WTC11 (cell line): ENCODE measurements around the gene PIK3C2G. TPM values are rescaled to one million over a fixed set of nuclear protein-coding genes. Genes with fewer than 3 reads are reported as not detected.

Source experiments
- ATAC-seq: fragments of 200-7000 bp; cut with Tn5 transposase; 2 replicates; pipeline ENCODE4 v1.10.0; 2021; ENCODE audit warnings: mild to moderate bottlenecking, moderate library complexity
- CTCF ChIA-PET: fragments of 300-600 bp; sonication (Branson Sonifier 250); formaldehyde crosslinking; loops from one replicate; lab custom pipeline; 2021; ENCODE audit warnings: antibody characterized with exemption; lab: Charles Lee
- POLR2A ChIA-PET: fragments of 350-600 bp; sonication (Branson Sonifier 250); formaldehyde crosslinking; loops from one replicate; lab custom pipeline; 2021; ENCODE audit warnings: antibody characterized with exemption; lab: Charles Lee
- DNase-seq: peaks from one replicate; pipeline ENCODE4 v3.0.0; 2021; ENCODE audit warnings: low spot score
- H3K27ac Mint-ChIP-seq: 2 replicates; pipeline ENCODE4 v1.8.0; 2021; ENCODE audit warnings: mixed read lengths
- H3K27me3 Mint-ChIP-seq: 2 replicates; pipeline ENCODE4 v1.8.0; 2021; ENCODE audit warnings: low read depth, mild to moderate bottlenecking, moderate library complexity, mixed read lengths
- H3K36me3 Mint-ChIP-seq: 2 replicates; pipeline ENCODE4 v1.8.0; 2021; ENCODE audit warnings: mixed read lengths
- H3K4me1 Mint-ChIP-seq: 2 replicates; pipeline ENCODE4 v1.8.0; 2022; ENCODE audit warnings: mixed read lengths
- H3K4me3 Mint-ChIP-seq: 2 replicates; pipeline ENCODE4 v1.8.0; 2021; ENCODE audit warnings: mild to moderate bottlenecking, moderate library complexity, mixed read lengths
- H3K9me3 Mint-ChIP-seq: 2 replicates; pipeline ENCODE4 v1.8.0; 2021; ENCODE audit warnings: mixed read lengths
- CREB1 ChIP-seq: sonication (generic); formaldehyde crosslinking; IDR thresholded peaks from 2 replicates; pipeline ENCODE4 v1.8.0; 2023; ENCODE audit warnings: mild to moderate bottlenecking, missing genetic modification reagents
- EMX1 ChIP-seq: fragments of 250-450 bp; sonication (Bioruptor Pico); IDR thresholded peaks from 2 replicates; pipeline ENCODE4 v1.8.0; 2021; ENCODE audit warnings: mild to moderate bottlenecking
- ESRRA ChIP-seq: sonication (generic); formaldehyde crosslinking; IDR thresholded peaks from 2 replicates; pipeline ENCODE4 v1.8.1; 2022; ENCODE audit warnings: mild to moderate bottlenecking, missing genetic modification reagents, borderline replicate concordance
- FOXJ3 ChIP-seq: sonication (generic); formaldehyde crosslinking; IDR thresholded peaks from 2 replicates; pipeline ENCODE4 v1.9.0; 2021; ENCODE audit warnings: missing genetic modification reagents, mild to moderate bottlenecking, borderline replicate concordance
- GRHL2 ChIP-seq: fragments of 250-450 bp; sonication (Bioruptor Pico); IDR thresholded peaks from 2 replicates; pipeline ENCODE4 v1.8.0; 2022; ENCODE audit warnings: mild to moderate bottlenecking, moderate library complexity; ENCODE audit not compliant: insufficient replicate concordance, severe bottlenecking
- JAZF1 ChIP-seq: fragments of 250-450 bp; sonication (Bioruptor Pico); IDR thresholded peaks from 2 replicates; pipeline ENCODE4 v1.9.0; 2021; ENCODE audit warnings: moderate library complexity, mild to moderate bottlenecking, inconsistent platforms
- JUN ChIP-seq: sonication (generic); formaldehyde crosslinking; IDR thresholded peaks from 2 replicates; pipeline ENCODE4 v1.8.0; 2023; ENCODE audit warnings: mild to moderate bottlenecking, missing genetic modification reagents
- NFE2L1 ChIP-seq: sonication (generic); formaldehyde crosslinking; IDR thresholded peaks from 2 replicates; pipeline ENCODE4 v1.8.1; 2023; ENCODE audit warnings: missing genetic modification reagents
- OVOL2 ChIP-seq: fragments of 250-450 bp; sonication (Bioruptor Pico); IDR thresholded peaks from 2 replicates; pipeline ENCODE4 v1.9.0; 2021; ENCODE audit warnings: mild to moderate bottlenecking, borderline replicate concordance
- PRRX2 ChIP-seq: fragments of 250-450 bp; sonication (Bioruptor Pico); IDR thresholded peaks from 2 replicates; pipeline ENCODE4 v1.8.0; 2021; ENCODE audit warnings: mild to moderate bottlenecking
- RELA ChIP-seq: sonication (generic); formaldehyde crosslinking; IDR thresholded peaks from 2 replicates; pipeline ENCODE4 v1.8.1; 2022; ENCODE audit warnings: missing genetic modification reagents, mild to moderate bottlenecking, borderline replicate concordance
- ZBTB21 ChIP-seq: sonication (generic); formaldehyde crosslinking; IDR thresholded peaks from 2 replicates; pipeline ENCODE4 v1.8.1; 2023; ENCODE audit warnings: mild to moderate bottlenecking, missing genetic modification reagents, borderline replicate concordance
- ZNF671 ChIP-seq: fragments of 250-450 bp; sonication (Bioruptor Pico); IDR thresholded peaks from 2 replicates; pipeline ENCODE4 v1.8.0; 2021; ENCODE audit warnings: mild to moderate bottlenecking
- total RNA-seq: library from RNA; stranded (reverse); gene quantifications from 3 replicates; pipeline ENCODE4 v1.2.3, GENCODE V29; 2021
- TF ChIP-seq, protein P1 (sequence below): sonication (generic); formaldehyde crosslinking; IDR thresholded peaks from 2 replicates; pipeline ENCODE4 v1.8.1; 2023; ENCODE audit warnings: mild to moderate bottlenecking, missing genetic modification reagents
- TF ChIP-seq, protein P2 (sequence below): sonication (generic); formaldehyde crosslinking; IDR thresholded peaks from 2 replicates; pipeline ENCODE4 v1.8.0; 2022; ENCODE audit warnings: missing genetic modification reagents
- TF ChIP-seq, protein P3 (sequence below): fragments of 250-450 bp; sonication (Bioruptor Pico); IDR thresholded peaks from 2 replicates; pipeline ENCODE4 v1.9.0; 2021; ENCODE audit warnings: mild to moderate bottlenecking
- TF ChIP-seq, protein P4 (sequence below): sonication (generic); formaldehyde crosslinking; IDR thresholded peaks from 2 replicates; pipeline ENCODE4 v1.8.0; 2022; ENCODE audit warnings: mild to moderate bottlenecking, missing genetic modification reagents
- TF ChIP-seq, protein P5 (sequence below): sonication (generic); formaldehyde crosslinking; conservative IDR thresholded peaks from 2 replicates; pipeline ENCODE4 v1.8.1; 2023; ENCODE audit warnings: mild to moderate bottlenecking, low read depth, missing genetic modification reagents, moderate library complexity
- TF ChIP-seq, protein P6 (sequence below): sonication (generic); formaldehyde crosslinking; IDR thresholded peaks from 2 replicates; pipeline ENCODE4 v1.8.1; 2023; ENCODE audit warnings: mild to moderate bottlenecking, moderate library complexity, missing genetic modification reagents
- TF ChIP-seq, protein P7 (sequence below): sonication (generic); formaldehyde crosslinking; IDR thresholded peaks from 2 replicates; pipeline ENCODE4 v1.8.1; 2022; ENCODE audit warnings: mild to moderate bottlenecking, moderate library complexity, missing genetic modification reagents

The PIK3C2G gene
- total RNA-seq, 1 experiment from 2014 or later: not detected

DNA sequence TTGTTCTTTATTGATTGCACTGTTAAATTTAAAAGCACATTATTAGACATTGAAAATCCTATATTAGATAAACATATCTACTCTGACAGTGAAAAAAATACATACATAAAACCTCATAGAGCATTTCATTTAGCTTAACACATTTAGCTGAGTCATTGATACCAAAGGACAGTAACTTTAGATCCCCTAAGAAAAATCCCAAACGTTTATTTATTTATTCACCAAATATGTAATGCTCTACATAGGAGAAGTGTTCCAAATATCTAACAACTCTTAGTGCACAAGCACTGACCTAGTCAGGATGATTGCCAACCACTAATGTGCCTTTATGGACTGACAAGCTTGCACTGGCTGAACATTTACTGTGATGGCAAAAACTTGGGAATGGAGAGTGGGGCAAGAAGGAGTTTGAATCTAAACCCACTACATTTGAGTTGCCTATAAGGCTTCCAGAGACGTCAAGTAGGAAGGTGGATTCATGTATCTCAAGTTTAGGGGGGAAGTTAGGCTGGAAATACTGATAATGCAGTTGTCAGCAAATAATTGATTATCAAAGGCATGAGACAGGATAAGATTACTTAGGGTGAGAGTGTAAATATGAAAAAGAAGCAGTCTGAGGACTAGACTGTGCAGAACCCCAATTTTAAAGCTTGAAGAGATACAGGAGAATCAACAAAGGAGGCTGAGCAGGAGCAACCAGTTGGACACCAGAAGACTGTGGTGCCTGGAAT is 320.1 kb downstream of the PIK3C2G start:
- H3K4me1 Mint-ChIP-seq: no peaks in the 10 kb centered on the region
- no peaks in the 10 kb centered on the region for H3K27me3 Mint-ChIP-seq
- ChIA-PET CTCF (no interaction called here), POLR2A (no interaction called here)
- no peak for ATAC-seq
- H3K9me3 Mint-ChIP-seq: peaks cover 14% of the 10 kb centered on the region
- no peak overlapping the region for H3K27ac Mint-ChIP-seq
- DNase-seq: no peak
- TF ChIP-seq, protein P1, sequence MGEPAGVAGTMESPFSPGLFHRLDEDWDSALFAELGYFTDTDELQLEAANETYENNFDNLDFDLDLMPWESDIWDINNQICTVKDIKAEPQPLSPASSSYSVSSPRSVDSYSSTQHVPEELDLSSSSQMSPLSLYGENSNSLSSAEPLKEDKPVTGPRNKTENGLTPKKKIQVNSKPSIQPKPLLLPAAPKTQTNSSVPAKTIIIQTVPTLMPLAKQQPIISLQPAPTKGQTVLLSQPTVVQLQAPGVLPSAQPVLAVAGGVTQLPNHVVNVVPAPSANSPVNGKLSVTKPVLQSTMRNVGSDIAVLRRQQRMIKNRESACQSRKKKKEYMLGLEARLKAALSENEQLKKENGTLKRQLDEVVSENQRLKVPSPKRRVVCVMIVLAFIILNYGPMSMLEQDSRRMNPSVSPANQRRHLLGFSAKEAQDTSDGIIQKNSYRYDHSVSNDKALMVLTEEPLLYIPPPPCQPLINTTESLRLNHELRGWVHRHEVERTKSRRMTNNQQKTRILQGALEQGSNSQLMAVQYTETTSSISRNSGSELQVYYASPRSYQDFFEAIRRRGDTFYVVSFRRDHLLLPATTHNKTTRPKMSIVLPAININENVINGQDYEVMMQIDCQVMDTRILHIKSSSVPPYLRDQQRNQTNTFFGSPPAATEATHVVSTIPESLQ: no peak
- TF ChIP-seq, protein P2, sequence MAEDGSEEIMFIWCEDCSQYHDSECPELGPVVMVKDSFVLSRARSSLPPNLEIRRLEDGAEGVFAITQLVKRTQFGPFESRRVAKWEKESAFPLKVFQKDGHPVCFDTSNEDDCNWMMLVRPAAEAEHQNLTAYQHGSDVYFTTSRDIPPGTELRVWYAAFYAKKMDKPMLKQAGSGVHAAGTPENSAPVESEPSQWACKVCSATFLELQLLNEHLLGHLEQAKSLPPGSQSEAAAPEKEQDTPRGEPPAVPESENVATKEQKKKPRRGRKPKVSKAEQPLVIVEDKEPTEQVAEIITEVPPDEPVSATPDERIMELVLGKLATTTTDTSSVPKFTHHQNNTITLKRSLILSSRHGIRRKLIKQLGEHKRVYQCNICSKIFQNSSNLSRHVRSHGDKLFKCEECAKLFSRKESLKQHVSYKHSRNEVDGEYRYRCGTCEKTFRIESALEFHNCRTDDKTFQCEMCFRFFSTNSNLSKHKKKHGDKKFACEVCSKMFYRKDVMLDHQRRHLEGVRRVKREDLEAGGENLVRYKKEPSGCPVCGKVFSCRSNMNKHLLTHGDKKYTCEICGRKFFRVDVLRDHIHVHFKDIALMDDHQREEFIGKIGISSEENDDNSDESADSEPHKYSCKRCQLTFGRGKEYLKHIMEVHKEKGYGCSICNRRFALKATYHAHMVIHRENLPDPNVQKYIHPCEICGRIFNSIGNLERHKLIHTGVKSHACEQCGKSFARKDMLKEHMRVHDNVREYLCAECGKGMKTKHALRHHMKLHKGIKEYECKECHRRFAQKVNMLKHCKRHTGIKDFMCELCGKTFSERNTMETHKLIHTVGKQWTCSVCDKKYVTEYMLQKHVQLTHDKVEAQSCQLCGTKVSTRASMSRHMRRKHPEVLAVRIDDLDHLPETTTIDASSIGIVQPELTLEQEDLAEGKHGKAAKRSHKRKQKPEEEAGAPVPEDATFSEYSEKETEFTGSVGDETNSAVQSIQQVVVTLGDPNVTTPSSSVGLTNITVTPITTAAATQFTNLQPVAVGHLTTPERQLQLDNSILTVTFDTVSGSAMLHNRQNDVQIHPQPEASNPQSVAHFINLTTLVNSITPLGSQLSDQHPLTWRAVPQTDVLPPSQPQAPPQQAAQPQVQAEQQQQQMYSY (CRISPR knock-in tag): no peak
- no peak for TF ChIP-seq FOXJ3 (CRISPR knock-in tag)
- no peak for TF ChIP-seq OVOL2 (CRISPR knock-in tag)
- TF ChIP-seq, protein P3, sequence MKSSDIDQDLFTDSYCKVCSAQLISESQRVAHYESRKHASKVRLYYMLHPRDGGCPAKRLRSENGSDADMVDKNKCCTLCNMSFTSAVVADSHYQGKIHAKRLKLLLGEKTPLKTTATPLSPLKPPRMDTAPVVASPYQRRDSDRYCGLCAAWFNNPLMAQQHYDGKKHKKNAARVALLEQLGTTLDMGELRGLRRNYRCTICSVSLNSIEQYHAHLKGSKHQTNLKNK: no peak
- no peak for TF ChIP-seq ZBTB21
- TF ChIP-seq NFE2L1: no peak
- no peaks in the 10 kb centered on the region for H3K36me3 Mint-ChIP-seq
- H3K4me3 Mint-ChIP-seq: no peak overlapping the region

DNA sequence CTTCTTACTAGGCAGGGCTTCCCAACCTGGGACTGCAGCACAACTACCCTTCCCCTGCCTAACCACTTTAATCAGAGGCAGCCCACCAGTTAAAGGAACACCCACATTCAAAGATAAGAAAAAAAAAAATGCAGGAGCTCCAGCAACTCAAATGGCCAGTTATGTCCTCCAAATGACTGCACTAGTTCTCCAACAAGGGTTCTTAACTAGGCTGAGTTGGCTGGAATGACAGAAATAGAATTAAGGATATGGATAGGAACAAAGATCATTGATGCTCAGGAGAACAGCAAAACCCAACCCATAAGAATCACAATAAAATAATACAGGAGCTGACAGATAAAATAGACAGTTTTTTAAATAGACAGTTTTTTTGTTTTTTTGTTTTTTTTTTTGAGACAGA is 322.3 kb downstream of the PIK3C2G start:
- POLR2A ChIA-PET: no interaction called here
- Mint-ChIP-seq H3K4me3 (no peak overlapping the region), H3K9me3 (peaks cover 34% of the 10 kb centered on the region), H3K36me3 (no peaks in the 10 kb centered on the region; the same call in 1 of the 2 replicates), H3K27me3 (no peaks in the 10 kb centered on the region; the same call in 1 of the 2 replicates), H3K27ac (no peak overlapping the region), H3K4me1 (no peaks in the 10 kb centered on the region)
- DNase-seq (no peak), ATAC-seq (no peak)
- CTCF ChIA-PET: no interaction called here
- TF ChIP-seq, protein P4, sequence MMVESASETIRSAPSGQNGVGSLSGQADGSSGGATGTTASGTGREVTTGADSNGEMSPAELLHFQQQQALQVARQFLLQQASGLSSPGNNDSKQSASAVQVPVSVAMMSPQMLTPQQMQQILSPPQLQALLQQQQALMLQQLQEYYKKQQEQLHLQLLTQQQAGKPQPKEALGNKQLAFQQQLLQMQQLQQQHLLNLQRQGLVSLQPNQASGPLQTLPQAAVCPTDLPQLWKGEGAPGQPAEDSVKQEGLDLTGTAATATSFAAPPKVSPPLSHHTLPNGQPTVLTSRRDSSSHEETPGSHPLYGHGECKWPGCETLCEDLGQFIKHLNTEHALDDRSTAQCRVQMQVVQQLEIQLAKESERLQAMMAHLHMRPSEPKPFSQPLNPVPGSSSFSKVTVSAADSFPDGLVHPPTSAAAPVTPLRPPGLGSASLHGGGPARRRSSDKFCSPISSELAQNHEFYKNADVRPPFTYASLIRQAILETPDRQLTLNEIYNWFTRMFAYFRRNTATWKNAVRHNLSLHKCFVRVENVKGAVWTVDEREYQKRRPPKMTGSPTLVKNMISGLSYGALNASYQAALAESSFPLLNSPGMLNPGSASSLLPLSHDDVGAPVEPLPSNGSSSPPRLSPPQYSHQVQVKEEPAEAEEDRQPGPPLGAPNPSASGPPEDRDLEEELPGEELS: no peak
- no peak for TF ChIP-seq PRRX2 (CRISPR knock-in tag)
- no peak for TF ChIP-seq JUN
- TF ChIP-seq CREB1 (CRISPR knock-in tag): no peak
- TF ChIP-seq ESRRA: no peak
- TF ChIP-seq JAZF1 (CRISPR knock-in tag): no peak
- TF ChIP-seq, protein P5, sequence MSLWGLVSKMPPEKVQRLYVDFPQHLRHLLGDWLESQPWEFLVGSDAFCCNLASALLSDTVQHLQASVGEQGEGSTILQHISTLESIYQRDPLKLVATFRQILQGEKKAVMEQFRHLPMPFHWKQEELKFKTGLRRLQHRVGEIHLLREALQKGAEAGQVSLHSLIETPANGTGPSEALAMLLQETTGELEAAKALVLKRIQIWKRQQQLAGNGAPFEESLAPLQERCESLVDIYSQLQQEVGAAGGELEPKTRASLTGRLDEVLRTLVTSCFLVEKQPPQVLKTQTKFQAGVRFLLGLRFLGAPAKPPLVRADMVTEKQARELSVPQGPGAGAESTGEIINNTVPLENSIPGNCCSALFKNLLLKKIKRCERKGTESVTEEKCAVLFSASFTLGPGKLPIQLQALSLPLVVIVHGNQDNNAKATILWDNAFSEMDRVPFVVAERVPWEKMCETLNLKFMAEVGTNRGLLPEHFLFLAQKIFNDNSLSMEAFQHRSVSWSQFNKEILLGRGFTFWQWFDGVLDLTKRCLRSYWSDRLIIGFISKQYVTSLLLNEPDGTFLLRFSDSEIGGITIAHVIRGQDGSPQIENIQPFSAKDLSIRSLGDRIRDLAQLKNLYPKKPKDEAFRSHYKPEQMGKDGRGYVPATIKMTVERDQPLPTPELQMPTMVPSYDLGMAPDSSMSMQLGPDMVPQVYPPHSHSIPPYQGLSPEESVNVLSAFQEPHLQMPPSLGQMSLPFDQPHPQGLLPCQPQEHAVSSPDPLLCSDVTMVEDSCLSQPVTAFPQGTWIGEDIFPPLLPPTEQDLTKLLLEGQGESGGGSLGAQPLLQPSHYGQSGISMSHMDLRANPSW: no peak
- no peak for TF ChIP-seq RELA (CRISPR knock-in tag)
- TF ChIP-seq, protein P6, sequence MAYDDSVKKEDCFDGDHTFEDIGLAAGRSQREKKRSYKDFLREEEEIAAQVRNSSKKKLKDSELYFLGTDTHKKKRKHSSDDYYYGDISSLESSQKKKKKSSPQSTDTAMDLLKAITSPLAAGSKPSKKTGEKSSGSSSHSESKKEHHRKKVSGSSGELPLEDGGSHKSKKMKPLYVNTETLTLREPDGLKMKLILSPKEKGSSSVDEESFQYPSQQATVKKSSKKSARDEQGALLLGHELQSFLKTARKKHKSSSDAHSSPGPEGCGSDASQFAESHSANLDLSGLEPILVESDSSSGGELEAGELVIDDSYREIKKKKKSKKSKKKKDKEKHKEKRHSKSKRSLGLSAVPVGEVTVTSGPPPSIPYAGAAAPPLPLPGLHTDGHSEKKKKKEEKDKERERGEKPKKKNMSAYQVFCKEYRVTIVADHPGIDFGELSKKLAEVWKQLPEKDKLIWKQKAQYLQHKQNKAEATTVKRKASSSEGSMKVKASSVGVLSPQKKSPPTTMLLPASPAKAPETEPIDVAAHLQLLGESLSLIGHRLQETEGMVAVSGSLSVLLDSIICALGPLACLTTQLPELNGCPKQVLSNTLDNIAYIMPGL (CRISPR knock-in tag): no peak
- TF ChIP-seq EMX1 (CRISPR knock-in tag): no peak
- TF ChIP-seq, protein P7, sequence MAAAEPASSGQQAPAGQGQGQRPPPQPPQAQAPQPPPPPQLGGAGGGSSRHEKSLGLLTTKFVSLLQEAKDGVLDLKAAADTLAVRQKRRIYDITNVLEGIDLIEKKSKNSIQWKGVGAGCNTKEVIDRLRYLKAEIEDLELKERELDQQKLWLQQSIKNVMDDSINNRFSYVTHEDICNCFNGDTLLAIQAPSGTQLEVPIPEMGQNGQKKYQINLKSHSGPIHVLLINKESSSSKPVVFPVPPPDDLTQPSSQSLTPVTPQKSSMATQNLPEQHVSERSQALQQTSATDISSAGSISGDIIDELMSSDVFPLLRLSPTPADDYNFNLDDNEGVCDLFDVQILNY (CRISPR knock-in tag): no peak
- no peak for TF ChIP-seq GRHL2 (CRISPR knock-in tag)
- TF ChIP-seq ZNF671 (CRISPR knock-in tag): no peak
